HG03575 (cell line): Measurements from ENCODE around the gene RELN.
A peak's percentile ranks its signal among the peaks of the same experiment; 100 is the strongest.
"Not testable (repeated sequence)": the region's sequence is repeated elsewhere in the genome, so short reads cannot be mapped to it uniquely, and the experiment has no call there.

Experiments
- ATAC-seq: cut with Tn5 transposase; IDR thresholded peaks from one replicate; pipeline ENCODE4 v1.9.1; 2021; ENCODE audit not compliant: unreplicated experiment, insufficient number of reproducible peaks, low FRiP score; ENCODE audit errors: extremely low read depth

The RELN gene

GRCh38 chr7:103867874-103868273 lies 121.6 kb downstream of the RELN start:
- no peak for ATAC-seq

GRCh38 chr7:103866919-103867318 lies 122.5 kb downstream of the RELN start:
- no peak for ATAC-seq

- no peak for ATAC-seq
Observed at GRCh38 chr7:103865442-103865841, 124.0 kb downstream of the RELN start.

- no peak for ATAC-seq
Observed at GRCh38 chr7:103862302-103863035, 127.0 kb downstream of the RELN start.

GRCh38 chr7:103859709-103860108 lies 129.7 kb downstream of the RELN start:
- ATAC-seq = no peak

- no peak for ATAC-seq
Observed at GRCh38 chr7:103857435-103857834, 132.0 kb downstream of the RELN start.

GRCh38 chr7:103856929-103857328 lies 132.5 kb downstream of the RELN start:
- no peak for ATAC-seq

- no peak for ATAC-seq
Observed at GRCh38 chr7:103855671-103856070, 133.8 kb downstream of the RELN start.

- ATAC-seq = no peak
Observed at GRCh38 chr7:103854611-103855010, 134.8 kb downstream of the RELN start.

GRCh38 chr7:103851357-103851756 lies 138.1 kb downstream of the RELN start:
- ATAC-seq = no peak

- no peak for ATAC-seq
Observed at GRCh38 chr7:103843689-103844480, 145.6 kb downstream of the RELN start.

GRCh38 chr7:103833401-103833800 lies 156.1 kb downstream of the RELN start:
- no peak for ATAC-seq

GRCh38 chr7:103832438-103832837 lies 157.0 kb downstream of the RELN start:
- ATAC-seq = no peak

- no peak for ATAC-seq
Observed at GRCh38 chr7:103824251-103824650, 165.2 kb downstream of the RELN start.

GRCh38 chr7:103823084-103823483 lies 166.4 kb downstream of the RELN start:
- ATAC-seq = no peak

GRCh38 chr7:103821092-103821491 lies 168.4 kb downstream of the RELN start:
- no peak for ATAC-seq

GRCh38 chr7:103815972-103816371 lies 173.5 kb downstream of the RELN start:
- not testable (repeated sequence) for ATAC-seq

- no peak for ATAC-seq
Observed at GRCh38 chr7:103813970-103814369, 175.5 kb downstream of the RELN start.

GRCh38 chr7:103811997-103812396 lies 177.5 kb downstream of the RELN start:
- peak; percentile 57 for ATAC-seq

GRCh38 chr7:103811290-103811689 lies 178.2 kb downstream of the RELN start:
- no peak for ATAC-seq
